CD4-positive, alpha-beta T cell treated with Interleukin-6 at 100 ng/mL for 8 hours (primary cell): ENCODE results near the gene MEPCE.
A peak's percentile ranks its signal among the peaks of the same experiment; 100 is the strongest.
"Not testable (repeated sequence)": the region's sequence is repeated elsewhere in the genome, so short reads cannot be mapped to it uniquely, and the experiment has no call there.

Source experiments
- DNase-seq: peaks from one replicate; pipeline ENCODE4 v3.0.0-alpha.2; 2020; ENCODE audit warnings: mixed read lengths, low spot score

Gene MEPCE, protein sequence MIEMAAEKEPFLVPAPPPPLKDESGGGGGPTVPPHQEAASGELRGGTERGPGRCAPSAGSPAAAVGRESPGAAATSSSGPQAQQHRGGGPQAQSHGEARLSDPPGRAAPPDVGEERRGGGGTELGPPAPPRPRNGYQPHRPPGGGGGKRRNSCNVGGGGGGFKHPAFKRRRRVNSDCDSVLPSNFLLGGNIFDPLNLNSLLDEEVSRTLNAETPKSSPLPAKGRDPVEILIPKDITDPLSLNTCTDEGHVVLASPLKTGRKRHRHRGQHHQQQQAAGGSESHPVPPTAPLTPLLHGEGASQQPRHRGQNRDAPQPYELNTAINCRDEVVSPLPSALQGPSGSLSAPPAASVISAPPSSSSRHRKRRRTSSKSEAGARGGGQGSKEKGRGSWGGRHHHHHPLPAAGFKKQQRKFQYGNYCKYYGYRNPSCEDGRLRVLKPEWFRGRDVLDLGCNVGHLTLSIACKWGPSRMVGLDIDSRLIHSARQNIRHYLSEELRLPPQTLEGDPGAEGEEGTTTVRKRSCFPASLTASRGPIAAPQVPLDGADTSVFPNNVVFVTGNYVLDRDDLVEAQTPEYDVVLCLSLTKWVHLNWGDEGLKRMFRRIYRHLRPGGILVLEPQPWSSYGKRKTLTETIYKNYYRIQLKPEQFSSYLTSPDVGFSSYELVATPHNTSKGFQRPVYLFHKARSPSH

DNA sequence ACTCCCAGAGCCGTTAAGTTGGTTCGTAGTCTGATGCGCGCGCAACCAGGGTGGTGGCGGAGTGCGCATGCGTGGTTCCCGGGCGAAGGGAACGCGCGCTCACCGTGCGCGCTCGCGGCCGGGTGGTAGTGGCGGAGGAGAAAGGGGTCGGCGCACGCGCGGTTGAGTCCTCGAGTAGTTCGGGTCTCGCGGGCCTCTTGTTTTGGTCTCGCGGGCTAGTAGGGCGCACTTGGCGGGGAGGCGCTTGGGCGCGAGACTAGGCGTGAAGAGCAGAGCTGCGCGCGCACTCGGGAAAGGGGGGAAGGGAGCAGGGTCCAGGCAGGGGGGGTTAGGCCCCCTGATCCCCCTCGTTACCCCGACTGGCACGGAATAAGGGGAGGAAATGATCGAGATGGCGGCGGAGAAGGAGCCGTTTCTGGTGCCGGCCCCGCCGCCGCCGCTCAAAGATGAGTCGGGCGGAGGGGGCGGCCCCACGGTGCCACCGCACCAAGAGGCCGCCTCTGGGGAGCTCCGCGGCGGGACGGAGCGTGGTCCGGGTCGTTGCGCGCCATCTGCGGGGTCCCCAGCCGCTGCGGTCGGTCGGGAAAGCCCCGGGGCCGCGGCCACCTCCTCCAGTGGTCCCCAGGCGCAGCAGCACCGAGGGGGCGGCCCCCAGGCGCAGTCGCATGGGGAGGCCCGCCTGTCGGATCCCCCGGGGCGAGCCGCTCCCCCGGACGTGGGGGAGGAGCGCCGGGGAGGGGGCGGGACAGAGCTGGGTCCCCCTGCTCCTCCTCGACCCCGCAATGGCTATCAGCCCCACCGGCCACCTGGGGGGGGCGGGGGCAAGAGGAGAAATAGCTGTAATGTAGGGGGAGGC, at the start of gene MEPCE:
Gene MEPCE, plus strand, starts transcription at position 195 of the 856 bp plus-strand sequence. Its CDS starts 188 bp downstream, at position 383.
- peak; percentile 93 for DNase-seq

DNA sequence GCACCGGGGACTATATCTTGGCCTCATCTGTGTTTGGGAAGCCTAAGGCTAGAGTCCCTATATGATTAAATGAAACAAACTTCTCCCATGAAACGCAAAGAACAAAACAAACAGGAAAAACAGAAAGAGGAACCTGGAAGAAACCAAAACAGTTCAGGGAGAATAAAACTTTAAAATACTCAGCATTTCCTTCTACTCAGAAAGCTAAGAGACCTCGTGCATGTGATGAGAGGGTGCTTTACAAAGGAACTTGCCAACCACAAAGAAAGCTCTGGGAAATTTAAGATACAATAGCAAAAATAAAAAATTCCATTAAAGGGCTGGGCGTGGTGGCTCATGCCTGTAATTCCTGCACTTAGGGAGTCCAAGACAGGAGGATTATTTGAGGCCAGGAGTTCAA, 49.4 kb upstream of the MEPCE start:
- no peak for DNase-seq

DNA sequence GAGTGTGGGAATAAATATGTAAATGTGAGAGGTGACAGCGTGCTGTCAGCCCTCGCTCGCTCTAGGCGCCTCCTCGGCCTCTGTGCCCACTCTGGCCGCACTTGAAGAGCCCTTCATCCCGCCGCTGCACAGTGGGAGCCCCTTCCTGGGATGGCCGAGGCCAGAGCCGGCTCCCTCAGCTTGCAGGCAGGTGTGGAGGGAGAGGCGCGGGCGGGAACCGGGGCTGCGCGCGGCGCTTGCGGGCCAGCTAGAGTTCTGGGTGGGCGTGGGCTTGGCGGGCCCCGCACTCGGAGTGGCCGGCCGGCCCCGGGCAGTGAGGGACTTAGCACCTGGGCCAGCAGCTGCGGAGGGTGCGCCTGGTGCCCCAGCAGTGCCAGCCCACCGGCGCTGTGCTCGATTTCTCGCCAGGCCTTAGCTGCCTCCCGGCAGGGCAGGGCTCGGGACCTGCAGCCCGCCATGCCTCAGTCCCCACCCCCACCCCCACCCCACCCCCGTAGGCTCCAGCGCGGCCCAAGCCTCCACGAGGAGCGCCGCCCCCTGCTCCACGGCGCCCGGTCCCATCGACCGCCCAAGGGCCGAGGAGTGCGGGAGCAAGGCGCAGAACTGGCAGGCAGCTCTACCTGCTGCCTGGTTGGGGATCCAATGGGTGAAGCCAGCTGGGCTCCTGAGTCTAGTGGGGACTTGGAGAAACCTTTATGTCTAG, 47.9 kb upstream of the MEPCE start:
- DNase-seq = not testable (repeated sequence)

DNA sequence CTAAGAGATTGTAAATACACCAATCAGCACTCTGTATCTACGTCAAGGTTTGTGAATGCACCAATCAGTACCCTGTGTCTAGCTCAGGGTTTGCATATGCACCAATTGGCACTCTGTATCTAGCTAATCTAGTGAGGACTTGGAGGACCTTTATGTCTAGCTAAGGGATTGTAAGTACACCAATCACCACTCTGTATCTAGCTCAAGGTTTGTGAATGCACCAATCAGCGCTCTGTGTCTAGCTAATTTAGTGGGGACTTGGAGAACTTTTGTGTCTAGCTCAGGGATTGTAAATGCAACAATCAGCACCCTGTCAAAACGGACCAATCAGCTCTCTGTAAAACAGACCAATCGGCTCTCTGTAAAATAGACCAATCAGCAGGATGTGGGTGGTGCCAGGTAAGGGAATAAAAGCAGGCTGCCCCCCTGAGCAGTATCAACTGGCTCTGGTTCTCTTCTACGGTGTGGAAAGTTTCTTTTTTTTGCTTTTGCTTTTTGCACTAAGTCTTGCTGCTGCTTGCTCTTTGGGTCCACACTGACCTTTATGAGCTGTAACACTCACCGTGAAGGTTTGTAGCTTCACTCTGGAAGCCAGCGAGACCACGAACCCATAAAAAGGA, 47.3 kb upstream of the MEPCE start:
- DNase-seq = not testable (repeated sequence)

DNA sequence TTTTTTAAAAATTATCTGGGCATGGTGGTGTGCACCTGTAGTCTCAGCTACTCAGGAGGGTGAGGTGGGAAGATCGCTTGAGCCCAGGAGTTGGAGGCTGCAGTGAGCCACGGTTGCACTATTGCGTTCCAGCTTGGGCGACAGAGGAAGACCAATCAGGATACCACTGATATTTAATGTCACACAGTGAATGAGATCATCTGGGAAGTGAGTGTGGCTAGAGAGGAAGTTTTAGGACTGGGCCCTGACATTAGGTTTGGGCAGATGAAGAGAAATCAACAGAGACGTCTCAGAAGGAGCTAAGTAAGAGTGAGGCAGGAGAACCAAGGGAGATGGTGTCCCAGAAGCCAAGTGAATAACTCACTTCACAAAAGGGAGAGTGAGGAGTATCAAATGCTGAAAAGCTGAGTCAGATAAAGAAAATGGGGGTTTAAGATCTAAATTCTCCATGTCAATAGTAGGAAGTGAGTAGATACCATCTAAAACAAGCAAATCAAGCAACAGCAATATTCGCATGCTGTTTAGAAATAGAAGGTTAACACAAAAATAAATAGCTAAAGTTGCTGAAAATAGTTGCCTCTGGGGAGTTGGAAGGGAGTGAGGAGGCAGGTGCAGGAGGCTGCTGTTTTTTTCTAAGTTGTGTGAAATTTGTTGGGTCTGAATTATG, 44.9 kb upstream of the MEPCE start:
- no peak for DNase-seq

DNA sequence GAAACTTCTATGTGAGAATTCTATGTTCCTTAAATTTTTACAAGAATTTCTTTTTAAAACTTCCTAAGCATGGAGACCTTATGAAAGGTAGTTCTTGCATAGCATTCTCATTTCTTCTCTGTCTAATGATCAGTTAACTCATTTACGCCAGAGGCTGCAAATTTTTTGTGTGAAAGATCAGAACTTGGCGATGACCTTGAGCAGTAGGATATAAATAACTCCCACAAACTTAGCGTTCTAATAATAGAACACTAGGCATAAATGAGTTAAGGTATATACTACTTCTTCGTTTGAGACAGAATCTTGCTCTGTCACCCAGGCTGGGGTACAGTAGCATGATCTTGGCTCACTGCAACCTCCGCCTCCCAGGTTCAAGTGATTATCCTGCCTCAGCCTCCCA, 42.7 kb upstream of the MEPCE start:
- no peak for DNase-seq

DNA sequence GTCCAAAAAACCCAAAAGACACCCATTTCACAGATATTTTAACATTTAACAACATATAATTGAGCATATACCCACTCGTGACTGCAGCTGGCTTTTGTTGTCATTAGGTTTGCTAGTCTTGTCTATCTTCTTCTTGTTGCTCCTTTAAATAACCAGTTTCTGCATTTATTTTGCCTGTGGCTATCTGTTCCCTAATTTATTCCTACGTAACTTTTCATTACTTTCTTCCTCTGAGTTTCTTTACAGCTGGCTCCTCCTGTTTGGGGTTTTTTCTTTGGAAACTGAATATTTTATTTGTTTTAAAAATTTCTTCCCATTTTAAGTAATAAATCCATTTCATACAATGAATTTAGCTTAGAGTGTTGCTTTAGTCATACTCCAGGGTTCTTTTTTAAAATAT, 41.9 kb upstream of the MEPCE start:
- DNase-seq = no peak

DNA sequence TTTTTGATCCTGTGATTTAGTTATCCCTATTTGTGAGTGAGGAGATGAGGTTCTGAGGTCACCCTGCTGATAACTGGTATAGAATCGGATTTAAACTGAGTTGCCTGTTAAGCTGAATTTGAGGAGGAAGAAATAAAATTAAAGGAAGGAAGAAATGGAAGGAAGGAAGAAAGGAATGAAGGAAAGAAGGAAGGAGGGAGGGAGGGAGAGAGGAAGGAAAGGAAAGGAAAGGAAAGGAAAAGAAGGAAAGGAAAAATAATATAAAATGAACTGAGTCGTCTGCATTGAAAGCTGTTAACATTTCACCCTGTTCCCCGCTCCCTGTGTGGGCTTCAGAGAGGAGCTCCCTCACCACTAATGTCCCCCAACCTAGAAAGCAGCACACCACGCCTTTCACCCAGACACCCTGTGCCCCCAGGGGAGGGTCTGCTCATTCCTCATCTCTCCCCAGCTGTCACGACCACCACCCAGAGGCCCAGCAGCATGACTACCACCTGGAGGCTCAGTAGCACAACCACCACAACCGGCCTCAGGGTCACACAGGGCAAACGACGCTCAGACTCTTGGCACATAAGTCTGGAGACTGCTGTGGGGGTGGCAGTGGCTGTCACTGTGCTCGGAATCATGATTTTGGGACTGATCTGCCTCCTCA, 40.1 kb upstream of the MEPCE start:
- DNase-seq = no peak

DNA sequence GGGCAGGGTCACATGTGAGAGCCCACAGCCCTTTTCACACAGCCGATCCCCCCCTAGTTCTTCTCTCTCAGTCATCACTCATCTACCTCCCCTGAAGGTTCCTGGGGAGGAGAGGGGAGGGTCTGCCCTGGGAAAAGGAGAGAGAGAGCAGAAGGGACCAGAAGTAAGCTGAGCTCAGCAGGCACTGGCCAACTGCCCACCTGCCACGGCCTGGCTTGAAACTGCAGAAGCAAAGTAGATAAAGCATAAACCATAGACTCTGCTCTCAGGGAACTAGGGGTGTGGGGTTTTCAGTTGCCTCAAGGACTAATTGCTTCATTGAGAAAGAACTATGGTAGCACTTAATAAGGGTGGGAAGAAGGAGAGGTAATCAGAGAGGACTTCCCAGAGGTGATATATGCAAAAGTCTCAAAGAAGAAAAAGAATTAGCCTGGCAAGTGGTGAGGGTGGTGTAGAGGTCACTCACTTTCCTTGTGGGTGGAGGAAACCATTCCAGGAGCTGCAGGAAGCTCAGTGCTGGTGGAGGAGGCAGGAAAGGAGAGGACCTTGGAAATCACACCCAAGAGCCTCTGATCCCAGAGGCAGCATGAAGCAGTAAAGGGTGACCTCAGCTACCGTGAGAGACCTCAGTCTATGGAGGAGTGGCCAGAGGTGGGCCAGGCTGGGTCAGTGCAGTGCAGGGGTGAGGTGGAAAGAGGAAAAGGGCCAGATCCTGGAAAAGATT, 39.2 kb upstream of the MEPCE start:
- no peak for DNase-seq

DNA sequence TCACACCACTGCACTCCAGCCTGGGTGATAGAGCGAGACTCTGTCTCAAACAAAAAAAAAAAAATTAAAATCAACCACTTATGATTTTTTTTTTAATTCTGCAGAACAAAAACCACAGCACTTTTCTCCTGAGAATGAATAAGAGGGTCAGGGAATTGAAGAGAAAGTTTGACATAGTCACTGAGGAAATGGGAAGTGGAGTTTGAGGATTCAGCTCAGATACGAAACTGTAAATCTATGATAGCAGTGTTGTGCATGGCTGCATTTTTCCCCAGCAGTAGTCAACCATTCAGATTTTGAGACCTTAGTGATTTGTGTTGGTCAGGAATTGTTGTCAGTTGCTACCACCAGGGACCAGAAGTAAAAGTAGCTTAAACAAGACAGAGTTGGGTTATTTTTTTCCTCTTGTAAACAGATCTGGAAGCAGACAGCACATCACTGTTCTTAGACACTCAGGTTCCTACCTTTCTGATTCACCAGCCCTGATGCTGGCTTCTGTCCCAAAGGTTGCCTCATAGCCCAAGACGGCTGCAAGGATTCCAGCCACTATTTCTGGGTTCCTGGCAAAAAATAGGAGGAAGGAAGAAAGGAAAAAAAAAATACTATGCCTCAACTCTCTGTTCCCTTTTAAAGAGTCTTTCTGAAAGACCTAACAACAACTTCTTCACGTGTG, 36.3 kb upstream of the MEPCE start:
- DNase-seq = no peak

DNA sequence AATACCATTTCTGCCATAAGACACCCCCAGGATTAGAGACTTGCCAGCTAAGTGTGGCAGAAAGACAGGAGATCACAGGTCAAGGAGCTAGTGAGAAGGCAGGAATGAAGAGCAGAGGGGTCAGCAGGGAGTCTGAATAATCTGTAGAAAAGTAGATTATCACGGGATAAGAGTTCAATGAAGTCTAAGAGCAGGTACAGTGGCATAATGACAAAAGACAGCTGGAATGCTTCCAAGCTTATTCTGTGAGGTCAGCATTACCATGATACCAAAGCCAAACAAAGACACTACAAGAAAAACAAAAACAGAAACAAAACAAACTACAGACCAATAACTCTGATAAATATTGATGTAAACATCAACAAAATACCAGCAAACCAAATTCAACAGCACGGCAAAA, 35.6 kb upstream of the MEPCE start:
- DNase-seq = no peak

DNA sequence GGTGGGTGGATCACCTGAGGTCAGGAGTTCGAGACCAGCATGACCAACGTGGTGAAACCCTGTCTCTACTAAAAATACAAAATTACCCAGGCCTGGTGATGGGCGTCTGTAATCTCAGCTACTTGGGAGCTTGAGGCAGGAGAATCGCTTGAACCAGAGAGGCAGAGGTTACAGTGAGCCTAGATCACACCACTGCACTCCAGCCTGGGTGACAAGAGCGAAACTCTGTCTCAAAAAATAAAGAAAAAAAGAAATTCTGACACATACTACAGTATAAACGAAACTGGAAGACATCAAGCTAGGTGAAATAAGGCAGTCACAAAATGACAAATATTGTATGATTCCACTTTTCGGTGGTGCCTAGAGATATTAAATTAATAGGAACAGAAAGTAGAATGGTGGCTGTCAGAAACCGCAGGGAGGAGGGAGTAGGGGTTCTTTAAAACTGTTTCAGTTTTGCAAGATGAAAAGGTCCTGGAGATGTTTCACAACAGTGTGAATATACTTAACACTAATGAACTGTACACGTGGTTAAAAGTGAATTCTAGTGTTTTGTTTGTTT, 33.1 kb upstream of the MEPCE start:
- peak; percentile 45 for DNase-seq

DNA sequence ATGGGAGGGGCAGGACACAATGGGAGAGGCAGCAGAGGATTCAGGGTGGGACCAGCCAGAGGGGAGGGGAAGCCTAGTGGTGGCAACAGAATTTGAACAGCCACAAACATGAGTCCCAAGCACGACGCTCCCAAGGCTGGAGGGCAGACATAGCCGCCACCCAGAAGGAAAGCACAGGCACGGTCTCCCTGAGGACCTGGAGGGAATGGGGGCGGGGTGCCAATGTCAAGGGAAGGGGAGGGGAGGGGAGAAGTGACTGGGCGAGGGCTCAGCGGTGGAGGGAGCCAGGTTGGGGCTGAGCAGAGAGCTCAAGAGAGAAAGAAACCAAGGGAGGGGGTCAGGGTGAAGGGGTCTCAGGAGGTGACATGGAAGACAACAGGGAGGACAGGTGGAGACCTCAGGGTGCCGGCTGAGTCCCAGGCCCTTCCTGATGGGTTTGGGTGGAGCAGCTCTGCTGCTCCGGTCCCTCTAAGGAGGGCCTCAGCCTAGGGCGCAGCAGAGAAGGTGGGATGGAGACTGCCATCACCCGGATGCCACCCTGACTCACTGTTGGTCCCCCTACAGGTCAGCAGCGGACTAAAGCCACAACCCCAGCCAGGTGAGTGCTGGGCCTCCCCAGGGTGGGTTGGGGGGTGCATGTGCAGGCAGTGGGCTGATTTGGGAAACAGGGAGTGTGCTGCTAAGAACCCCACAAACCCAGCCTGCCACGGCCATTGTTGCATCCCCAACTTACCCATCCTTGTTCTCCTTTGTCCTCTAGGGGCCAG, 32.1 kb upstream of the MEPCE start:
- DNase-seq = no peak

DNA sequence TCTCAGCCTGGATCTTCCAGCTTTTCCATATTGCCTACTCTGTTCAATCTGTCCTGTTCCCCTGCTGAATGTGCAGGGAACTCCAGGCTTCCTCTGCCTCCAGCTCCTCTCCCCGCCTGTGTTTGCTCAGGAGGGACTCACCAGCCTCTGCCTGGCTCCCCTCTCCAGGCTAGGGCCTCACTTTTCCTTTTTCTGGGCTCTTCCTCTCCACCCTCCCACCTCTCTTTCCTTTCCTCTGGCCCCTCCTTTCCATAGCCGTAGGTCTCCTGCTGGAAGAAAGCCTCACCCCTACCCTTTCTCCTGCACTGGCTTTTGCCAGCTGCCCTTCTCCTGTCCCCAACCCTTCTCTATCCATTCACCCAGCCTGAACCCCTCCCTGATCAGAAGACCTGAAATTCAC, 31.4 kb upstream of the MEPCE start:
- no peak for DNase-seq

DNA sequence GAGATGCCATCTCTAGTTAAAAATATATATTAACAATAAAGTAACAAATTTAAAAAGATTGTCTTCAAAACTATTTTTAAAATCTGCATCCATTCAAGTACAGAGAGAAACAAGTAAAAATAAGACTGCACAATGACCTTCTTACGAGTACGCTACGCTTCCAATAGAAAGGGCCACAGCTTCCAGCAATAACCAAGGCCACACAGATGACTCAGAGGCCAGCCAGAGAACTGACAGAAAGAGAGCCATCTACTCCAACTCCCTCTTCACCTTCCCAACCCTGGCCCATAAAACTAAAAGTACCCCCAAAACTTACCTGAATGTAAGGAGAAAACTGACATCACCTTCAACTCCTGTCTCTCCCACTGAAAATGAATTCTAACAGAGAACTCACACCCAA, 29.6 kb upstream of the MEPCE start:
- no peak for DNase-seq

DNA sequence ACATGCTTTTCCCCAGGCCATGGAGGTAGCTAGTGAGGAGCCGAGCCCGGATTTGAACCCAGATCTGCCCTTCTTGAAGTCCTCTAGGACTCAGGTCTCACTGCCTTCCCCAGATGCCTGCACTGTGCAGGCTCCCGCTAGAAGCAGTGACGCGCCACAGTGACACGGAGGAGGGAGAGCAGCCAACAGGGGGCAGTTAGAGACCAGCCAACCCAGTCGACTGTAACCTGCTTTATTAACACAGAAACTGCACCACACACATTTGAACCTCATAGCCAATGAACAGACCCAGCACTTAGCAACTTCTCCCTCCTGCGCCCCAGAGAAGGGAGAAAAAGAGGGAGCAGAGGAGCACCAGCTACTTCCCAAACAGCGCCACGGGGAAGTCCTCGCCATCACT, 29.0 kb upstream of the MEPCE start:
- DNase-seq = no peak

DNA sequence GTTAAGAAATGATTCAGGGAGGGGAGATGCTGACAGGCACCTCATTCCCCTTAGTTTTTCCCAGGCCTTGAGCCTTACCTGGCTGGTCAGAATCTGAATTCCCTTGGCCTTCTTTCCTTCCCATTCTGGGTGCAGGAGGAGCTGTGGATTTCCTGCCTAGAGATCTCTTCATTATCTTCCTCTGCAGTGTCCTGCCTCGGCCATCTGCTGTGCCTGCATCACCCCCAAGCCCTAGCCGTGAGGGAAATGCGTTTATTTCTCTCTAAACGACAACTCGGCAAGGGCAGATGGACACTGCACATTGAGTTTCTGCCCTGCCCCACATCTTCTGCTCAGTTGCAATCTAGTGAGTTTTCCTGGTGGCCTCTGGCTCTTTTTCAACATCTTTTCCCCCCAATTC, 27.8 kb upstream of the MEPCE start:
- no peak for DNase-seq

DNA sequence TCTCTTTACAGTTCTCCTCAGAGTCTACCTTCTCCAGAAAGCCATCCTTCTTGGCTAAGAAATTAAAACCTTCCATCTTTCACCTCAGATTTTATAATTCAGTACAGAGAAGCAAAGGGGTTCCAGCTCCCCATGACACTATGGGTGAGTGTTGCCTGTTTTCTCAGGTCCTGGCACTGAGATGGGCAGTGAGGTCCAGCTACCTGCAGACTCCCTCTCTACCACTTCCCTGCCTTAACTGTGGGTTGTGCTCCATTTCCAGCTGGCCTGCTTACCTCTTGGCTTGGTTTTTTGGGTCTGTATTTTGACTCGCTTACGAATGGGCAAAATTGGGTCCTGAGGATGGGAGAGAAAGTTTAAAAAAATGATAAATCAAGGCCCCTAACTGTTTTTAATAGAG, 27.4 kb upstream of the MEPCE start:
- DNase-seq = no peak
